GM12892 (cell line): Measurements from ENCODE around the gene COG7.

ENCODE experiments used
- POLR2A ChIP-seq: IDR thresholded peaks from 2 replicates; pipeline ENCODE4 v1.6.1; 2011; ENCODE audit warnings: low read depth, low read length, control low read depth
- POLR2AphosphoS5 ChIP-seq: IDR thresholded peaks from 2 replicates; pipeline ENCODE4 v1.6.1; 2011; ENCODE audit warnings: low read depth, low read length, control low read depth
- TAF1 ChIP-seq: IDR thresholded peaks from 2 replicates; pipeline ENCODE4 v1.6.1; 2011; ENCODE audit warnings: low read depth, mild to moderate bottlenecking, control low read depth, low read length, borderline replicate concordance

- TF ChIP-seq POLR2A = no peak
- TF ChIP-seq TAF1 = no peak
- no peak for TF ChIP-seq POLR2AphosphoS5
Measured at GRCh38 chr16:23353440-23353839, 99.5 kb downstream of the COG7 start.
